SW480 (cell line): Measurements from ENCODE around the gene PARD6B.
"Not testable (repeated sequence)": the region's sequence is repeated elsewhere in the genome, so short reads cannot be mapped to it uniquely, and the experiment has no call there.

Experiments
- DNase-seq: peaks from one replicate; pipeline ENCODE4 v3.0.0-alpha.2; 2016; ENCODE audit warnings: low spot score

Gene PARD6B

DNA sequence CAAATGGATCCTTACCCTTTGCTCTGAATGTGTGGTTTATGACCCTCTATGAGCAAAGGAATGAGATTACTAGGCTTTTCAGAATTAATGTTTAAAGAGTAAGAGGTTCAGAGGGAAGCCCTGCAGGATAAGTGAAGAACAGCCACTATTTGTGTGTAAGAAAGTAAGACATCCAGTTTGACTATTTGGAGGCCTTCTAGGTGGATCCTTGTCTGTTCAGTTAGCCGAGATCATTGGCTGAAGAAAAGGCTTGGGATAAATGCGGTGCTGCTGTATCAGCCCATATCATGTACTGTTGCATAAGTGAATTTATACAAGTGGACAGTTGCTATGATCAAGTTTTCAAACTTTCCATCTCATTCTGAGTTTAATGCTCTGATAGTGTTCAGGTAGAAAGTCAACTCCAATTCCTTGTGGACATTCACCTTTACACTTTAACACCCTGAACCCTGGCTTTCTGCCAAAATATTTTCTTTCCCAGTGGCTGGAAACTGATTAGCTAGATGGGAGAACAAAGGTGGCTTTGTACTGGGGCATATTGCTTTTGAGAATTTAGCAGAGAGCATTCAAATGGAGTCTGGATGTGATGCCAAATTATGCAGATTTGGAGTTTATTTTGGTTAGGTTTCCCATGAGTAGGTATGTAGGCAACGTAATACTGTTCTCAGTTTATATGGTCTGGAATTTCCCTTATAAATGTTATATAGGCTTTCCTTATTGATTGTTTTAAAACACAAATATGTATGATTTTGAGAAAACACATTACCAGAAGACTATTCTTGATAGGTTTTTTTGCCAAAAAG is 15.0 kb downstream of the PARD6B start:
- peak; percentile 88 for DNase-seq

DNA sequence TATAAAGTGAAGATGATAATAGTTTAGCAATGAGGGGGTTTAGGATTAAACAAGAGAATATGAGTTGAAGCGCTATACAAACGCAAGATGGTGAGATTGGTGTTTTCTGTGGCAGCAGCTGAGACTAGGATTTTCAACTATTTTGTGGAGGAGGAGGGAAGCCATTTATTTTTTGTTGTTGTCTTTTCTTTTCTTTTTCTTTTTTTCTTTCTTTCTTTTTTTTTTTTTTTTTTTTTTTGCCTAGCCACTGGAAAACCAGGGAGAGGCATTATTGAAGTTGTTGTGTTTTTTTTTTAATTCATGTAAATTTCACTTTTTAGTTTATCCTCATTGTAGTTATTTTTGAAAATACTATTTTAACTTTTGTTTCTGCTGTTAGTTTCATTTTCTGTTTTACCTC is 15.9 kb downstream of the PARD6B start:
- DNase-seq = no peak

DNA sequence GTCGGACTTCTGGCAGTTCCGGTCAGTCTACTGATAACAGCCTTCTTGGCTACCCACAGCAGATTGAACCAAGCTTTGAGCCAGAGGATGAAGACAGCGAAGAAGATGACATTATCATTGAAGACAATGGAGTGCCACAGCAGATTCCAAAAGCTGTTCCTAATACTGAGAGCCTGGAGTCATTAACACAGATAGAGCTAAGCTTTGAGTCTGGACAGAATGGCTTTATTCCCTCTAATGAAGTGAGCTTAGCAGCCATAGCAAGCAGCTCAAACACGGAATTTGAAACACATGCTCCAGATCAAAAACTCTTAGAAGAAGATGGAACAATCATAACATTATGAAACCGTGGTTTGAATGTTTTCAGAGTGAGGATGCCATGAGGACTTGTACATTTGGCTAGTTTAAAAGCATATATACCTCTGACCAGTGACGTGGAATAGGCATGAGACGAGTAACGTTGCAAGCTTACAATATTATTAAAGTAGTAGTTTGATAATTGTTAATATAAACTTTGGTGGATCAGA is 18.8 kb downstream of the PARD6B start:
- DNase-seq = no peak

DNA sequence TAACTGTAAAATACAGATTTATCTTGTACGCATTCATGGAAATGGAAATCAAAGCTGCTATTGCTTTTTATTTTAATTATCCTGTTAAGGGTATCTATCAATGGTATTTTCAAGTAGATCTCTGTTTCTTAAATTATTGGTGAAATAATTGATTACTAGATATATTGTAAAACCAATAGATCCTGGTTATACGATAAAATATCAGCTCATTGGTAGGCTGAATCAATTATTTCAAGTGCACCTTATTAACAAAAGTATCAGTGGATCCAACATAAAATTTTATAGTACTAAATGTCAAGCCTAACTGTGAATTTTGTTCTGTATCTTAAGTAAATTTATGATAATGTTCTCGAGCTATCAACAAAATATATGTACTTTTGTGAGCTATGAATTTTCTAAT is 21.8 kb downstream of the PARD6B start:
- no peak for DNase-seq

DNA sequence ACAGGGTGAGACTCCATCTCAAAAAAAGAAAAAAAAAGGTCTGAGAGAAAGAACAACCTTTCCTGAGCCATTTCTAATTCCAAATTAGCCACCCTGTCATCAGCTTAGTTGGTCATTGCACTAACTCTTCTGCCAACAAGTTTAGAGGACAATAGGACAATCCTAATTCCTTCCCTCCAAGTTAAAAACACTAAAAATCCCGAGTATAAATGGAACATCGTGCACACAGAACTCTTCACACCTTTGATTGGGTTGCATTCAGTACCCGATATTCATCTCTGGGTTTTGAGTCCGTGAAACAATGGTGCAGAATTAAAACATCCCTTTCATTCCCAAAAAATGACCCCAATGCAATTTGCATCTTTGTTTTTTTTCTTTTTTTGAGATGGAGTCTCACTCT is 23.0 kb downstream of the PARD6B start:
- no peak for DNase-seq

DNA sequence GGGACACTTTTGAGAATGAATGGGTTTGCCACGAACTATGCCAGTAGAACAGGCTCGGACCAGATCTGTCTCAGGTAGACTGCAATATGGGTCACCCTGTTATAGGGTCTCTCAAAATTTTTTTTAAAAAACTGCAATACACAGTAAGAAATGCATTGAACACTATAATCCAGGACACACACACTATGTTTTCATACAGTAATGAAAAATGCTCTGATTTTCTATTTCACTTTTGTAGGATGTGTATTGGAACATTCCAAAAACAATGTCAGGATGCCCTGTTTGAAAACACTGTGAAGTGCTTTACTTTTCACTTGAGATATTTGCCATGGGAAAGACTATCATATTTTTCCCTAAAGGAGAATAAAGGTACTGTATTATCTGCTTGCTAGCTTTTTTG is 25.1 kb downstream of the PARD6B start:
- no peak for DNase-seq

DNA sequence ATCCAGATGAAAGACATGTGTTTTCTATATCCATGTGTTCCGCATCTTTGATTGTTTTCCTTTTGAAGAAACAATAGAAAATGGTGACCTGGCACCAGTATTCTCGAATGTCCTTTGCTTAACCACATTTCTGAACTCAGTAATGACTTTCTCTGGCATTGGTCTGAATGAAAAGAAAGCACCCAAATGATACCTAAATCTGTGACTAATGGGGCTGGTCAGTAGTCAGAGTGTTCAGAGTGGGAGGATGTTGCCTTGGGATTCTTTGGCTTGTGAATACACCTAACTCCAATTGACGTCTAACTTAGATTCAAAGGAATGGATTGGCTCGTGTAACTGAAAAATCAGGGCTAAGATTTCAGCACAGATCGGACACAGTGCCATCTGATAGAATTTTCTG is 27.1 kb downstream of the PARD6B start:
- no peak for DNase-seq

DNA sequence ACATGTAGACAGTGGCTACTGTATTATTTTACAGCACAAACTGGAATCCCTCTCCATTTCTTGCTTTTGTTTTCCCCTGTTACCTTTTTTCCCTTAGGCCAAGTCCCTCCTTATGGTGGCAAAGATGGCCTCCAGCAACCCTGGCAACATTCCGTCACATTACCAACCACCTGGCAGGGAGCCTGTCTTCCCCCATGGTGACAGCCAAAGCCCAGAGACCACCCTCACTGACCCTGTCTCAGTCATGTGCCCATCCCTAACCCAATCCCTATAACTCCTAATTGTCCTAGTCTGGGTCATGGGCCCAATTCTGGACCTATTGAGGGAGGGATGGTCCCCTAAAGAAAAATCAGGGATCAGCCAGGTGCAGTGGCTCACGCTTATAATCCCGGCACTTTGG is 27.6 kb downstream of the PARD6B start:
- DNase-seq = no peak

DNA sequence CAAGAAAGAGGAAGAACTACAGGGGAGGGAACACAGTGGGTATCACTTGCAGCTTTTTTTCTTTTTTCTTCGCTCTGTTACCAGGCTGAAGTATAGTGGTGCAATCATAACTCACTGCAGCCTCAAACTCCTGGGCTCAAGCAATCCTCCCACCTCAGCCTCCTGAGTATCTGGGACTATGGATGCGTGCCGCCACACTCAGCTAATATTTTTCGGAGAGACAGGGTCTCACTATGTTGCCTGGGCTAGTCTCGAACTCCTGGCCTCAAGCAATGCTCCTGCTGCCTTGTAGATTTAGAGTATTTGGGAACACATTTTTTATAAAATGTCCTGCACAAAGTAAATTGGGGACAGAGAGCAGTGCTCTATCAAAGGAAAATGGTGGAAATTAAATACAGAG is 28.3 kb downstream of the PARD6B start:
- no peak for DNase-seq

DNA sequence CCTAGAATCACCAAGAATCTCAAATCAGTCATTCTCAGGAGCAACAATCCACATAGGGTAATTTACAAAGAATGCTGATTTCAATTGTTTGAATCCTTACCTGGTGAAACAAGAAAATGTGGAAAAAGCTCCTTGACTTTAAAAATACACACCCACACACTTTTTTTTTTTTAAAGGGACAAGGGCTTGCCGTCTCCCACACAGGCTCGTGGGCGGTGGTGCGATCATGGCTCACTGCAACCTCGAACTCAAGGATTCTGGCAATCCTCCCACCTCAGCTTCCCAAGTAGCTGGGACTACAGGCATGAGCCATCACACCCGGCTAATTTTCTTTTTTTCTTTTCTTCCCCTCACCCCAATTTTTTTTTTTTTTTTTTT is 30.7 kb downstream of the PARD6B start:
- DNase-seq = no peak

DNA sequence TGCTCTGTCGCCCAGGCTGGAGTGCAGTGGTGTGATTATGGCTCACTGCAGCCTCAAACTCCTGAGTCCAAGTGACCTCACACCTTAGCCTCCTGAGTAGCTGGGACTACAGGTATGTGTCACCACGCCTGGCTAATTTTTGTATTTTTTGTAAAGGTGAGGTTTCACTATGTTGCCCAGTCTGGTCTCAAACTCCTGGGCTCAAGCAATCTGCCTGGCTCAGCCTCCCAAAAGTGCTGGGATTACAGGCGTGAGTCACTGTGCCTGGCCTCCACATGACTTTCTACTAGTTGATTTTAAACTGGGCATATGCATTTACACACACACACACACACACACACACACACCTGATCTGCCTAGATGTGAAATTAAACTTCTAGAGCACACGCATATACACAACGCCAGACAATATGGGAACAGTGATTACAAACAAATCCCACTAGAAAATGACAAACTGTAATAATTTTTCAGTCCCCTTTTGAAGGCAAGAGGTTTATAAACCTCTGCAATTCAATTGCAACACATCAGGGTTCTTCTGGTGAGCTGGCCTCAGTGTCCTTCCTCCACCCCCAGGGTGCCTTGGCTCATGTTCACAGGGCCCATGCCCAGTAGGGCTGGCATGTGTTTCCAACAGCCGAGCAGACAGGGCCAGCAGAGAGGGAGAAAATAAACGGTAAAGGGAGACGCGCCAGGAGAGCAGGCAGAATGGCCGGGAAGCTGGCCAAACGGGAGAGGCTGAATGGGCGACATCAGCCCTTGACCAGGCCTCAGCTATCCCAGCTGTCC is 31.2 kb downstream of the PARD6B start:
- DNase-seq = no peak

DNA sequence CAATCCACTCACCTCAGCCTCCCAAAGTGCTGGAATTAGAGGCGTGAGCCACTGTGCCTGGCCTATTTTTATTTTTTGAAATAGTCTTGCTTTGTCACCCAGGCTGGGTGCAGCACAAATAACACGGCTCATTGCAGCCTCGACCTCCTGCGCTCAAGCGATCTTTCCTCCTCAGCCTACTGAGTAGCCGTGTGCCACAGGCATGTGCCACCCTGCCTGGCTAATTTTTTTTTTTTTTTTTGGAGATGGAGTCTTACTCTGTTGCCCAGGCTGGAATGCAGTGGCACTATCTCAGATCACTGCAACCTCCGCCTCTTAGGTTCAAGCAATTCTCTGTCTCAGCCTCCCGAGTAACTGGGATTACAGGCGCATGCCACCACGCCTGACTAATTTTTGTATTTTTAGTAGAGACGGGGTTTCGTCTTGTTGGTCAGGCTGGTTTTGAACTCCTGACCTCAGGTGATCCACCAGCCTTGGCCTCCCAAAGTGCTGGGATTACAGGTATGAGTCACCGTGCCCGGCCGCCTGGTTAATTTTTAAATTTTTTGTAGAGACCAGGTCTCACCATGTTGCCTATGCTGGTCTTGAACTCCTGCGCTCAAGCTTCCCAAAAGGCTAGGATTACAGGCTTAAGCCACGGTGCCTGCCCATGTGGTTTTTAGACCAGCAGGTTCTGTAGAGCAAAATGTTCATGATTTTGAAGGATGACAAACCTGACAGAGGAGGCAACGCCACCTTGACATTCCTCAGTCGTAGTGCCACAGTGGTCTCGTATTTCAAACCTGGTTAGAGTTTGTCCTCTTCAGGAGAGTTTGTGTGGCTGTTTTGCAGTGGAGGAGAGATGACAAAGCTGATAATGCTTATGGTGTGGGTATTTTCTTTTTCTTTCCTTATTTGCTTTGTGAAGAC is 32.4 kb downstream of the PARD6B start:
- peak; percentile 39 for DNase-seq

DNA sequence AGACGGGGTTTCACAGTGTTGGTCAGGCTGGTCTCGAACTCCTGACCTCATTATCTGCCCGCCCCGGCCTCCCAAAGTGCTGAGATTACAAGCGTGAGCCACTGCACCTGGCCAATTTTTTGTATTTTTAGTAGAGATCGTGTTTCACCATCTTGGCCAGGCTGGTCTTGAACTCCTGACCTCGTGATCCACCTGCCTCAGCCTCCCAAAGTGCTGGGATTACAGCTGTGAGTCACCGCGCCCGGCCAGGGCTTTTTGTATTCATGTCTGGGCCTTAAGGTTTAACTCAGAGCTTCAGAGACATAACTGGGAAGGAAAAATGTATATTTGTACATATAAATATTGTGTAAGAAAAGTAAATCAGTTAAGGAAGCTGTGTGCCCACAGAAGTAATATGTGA is 33.9 kb downstream of the PARD6B start:
- DNase-seq = not testable (repeated sequence)

DNA sequence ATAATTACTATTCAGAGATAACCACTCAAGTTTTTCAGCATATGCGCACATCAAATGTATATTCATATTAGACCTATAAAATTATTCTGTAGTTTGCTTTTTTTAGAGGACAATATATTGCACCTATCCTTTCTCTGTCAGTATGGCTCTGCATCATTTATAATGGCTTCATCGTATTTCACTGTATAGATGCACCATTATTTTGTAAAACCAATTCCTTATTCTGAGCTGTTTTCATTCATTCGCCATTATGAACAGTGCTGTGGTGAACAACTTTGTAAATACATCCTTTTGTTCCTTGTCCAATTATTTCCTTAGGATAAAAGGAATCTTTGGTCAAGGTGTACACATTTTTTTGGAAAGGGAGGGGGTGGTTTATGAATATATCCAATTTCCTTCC is 34.3 kb downstream of the PARD6B start:
- no peak for DNase-seq

DNA sequence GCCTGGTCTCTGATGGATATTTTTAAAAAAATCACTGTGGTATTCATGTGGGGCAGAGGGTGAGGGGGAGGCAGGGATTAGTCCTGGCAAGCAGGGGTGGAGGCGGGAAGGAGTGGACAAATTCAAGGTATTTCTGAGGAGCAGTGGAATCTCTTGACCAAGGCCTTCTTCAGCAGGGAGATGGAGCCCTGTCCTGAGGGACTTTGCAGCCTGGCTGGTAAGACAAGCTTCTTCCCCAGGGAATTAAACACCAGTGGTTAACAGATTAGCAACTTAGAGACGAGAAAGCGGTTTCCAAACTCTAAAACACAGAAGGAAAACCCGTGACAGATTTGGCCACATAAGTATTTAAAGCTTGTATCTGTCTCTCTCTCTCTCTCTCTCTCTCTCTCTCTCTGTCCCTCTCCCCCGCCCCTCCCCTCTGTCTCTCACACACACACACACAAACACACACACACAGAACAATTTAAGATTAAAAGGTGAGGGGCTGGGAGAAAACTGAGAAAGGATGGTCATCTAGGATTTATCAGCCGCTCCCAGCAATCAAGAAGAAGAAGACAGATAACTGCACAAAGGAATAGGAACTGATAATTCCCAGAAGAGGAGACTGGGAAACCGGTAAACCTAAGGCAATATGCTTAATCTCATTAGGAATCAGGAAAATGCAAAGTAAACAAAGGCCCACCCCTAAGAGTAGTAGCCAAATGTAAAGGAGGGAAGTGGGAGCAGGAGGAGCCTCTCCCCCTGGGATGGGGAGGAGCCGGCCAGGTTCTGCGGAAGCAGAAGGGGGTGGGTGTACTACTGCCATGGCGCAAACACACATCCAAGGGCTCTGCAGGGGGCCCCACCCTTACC is 35.8 kb downstream of the PARD6B start:
- DNase-seq = not testable (repeated sequence)

DNA sequence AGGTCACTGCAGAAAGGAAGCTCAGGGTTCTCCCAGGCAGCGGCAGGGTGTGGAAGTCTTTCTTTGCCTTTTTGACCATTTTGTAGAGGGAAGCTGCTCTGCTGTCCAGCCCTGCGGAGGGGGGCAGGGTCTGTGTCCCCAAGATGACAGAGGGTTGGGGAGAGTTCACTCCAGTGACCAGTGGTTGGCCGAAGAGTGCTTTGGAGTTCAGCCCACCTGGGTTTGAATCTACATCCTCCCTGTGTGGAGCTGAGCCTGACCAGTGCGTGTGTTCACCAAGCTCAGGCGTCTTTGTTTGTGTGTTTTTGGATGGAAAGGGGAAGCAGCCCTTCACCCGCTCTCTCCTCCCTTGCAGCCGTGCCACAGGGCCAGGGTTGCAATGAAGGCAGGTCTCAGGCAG is 37.6 kb downstream of the PARD6B start:
- DNase-seq = not testable (repeated sequence)

DNA sequence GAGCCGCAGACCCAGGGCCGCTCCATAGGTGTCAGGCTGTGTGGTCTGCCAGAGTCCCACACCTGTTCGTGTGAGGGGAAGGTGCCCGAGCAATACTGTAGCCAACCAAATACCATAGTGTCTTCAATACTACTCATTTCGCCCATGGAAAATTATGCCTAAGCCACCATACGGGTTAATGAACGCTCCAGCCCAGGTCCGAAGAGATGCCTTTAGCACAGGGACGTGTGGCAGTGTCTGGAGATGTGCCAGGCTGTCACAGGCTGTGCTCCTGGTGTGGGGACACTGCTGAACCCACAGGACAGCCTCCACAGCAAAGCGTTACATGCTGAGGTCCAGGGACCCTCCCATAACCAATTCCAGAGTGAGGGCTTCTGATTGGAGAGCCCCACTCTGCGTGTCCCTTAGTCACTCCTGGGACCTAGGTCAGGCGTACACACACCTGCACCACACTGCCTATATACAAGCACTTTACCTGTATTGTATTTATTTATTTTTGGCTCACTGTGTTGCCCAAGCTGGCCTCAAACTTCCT is 38.2 kb downstream of the PARD6B start:
- DNase-seq = not testable (repeated sequence)

DNA sequence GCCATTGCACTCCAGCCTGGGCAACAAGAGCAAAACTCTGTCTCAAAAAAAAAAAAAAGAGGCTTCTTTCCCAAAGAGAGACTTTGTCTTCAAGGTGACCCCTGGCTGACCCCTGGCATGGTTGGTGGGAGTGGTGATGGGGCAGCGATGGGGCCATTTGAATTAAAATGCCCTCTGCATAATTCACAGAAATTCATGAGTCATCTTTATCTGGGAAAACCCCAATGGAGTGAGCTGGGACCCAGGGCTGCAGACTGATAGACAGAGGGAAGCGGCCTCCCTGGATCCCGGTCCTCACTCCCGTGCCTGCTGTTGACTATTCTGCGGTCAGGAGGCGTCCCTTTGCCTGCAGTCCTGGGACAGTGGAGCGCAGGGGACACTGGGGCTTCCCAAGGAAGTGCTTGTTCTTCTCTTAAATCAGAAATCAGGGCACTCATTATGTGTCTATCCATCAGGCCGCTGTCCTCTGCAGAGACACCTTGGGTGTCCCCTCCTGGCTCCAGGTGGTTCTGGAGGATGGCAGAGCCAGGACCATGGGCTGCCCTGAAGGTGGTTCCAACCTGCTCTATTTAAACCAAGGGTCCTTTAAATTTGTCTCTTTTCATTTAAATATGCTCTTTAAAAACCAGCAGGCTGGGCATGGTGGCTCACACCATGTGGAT is 40.2 kb downstream of the PARD6B start:
- not testable (repeated sequence) for DNase-seq

DNA sequence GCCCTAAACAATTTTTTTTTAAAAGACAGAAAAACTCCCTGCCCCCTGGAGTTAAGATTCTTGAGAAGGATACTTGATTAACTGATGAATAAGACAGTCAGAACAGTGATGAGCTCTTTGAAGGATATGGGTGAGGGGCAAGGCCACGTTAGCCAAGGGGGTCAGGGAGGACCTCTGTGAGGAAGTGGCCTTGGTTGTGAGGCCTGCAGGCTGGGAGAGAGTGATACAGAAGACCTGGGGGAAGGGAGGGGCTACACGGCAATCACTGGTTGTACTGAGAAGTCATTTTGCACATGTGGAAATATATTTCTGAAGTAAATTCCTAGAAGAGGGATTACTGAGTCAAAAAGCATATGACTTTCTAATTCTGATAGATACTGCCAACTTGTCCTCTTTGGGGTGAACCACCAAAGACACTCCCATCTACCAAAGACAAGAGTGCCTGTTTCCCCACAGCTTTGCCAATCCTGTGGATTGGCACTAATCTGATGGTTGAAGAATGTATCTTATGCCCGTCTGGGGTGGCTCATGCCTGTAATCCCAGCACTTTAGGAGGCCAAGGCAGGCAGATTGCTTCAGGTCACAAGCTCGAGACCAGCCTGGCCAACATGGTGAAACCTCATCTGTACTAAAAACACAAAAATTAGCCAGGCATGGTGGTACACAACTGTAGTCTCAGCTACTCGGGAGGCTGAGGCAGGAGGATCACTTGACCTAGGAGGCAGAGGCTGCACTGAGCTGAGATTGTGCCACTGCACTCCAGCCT is 41.2 kb downstream of the PARD6B start:
- DNase-seq = no peak

DNA sequence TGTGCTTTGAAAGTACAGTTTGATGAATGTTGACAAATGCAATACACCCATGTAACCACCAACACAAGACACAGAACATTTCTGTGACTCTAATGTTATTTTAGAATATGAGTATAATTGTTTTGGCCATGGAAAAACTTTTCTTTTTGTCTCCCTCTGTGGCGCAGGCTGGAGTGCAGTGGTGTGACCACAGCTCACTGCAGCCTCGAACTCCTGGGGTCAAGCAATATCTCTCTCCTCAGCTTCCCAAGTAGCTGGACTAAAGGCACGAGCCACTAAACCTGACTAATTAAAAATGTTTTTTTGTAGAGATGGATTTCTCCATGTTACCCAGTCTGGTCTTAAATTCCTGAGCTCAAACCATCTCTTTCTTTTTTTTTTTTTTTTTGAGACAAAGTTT is 43.1 kb downstream of the PARD6B start:
- no peak for DNase-seq
